Fibroblast of gingiva (primary cell): Measurements from ENCODE around the gene SHB.

Experiments used
- DNase-seq: peaks from one replicate; pipeline ENCODE4 v3.0.0-alpha.2; 2011; ENCODE audit warnings: low read depth

SHB gene

GRCh38 chr9:37988602-37989001 is 80.4 kb downstream of the SHB start:
- no peak for DNase-seq

GRCh38 chr9:37988041-37988440 is 81.0 kb downstream of the SHB start:
- DNase-seq, result no peak

GRCh38 chr9:37987467-37987981 is 81.5 kb downstream of the SHB start:
- DNase-seq, result no peak

- no peak for DNase-seq
Measured at GRCh38 chr9:37986771-37987258, 82.2 kb downstream of the SHB start.

GRCh38 chr9:37986001-37986400 is 83.0 kb downstream of the SHB start:
- no peak for DNase-seq

GRCh38 chr9:37984672-37985611 is 84.1 kb downstream of the SHB start:
- peak; percentile 21 for DNase-seq

GRCh38 chr9:37984278-37984671 is 84.8 kb downstream of the SHB start:
- no peak for DNase-seq

- no peak for DNase-seq
Measured at GRCh38 chr9:37983381-37984067, 85.5 kb downstream of the SHB start.

- no peak for DNase-seq
Measured at GRCh38 chr9:37979844-37980243, 89.2 kb downstream of the SHB start.

- no peak for DNase-seq
Measured at GRCh38 chr9:37978983-37979382, 90.0 kb downstream of the SHB start.

- DNase-seq, result no peak
Measured at GRCh38 chr9:37978481-37978864, 90.6 kb downstream of the SHB start.

GRCh38 chr9:37977851-37978480 is 91.1 kb downstream of the SHB start:
- DNase-seq, result no peak

- peak; percentile 87 for DNase-seq
Measured at GRCh38 chr9:37976714-37977477, 92.1 kb downstream of the SHB start.

- DNase-seq, result no peak
Measured at GRCh38 chr9:37975639-37976038, 93.4 kb downstream of the SHB start.

GRCh38 chr9:37974506-37975173 is 94.4 kb downstream of the SHB start:
- no peak for DNase-seq

- DNase-seq, result no peak
Measured at GRCh38 chr9:37972351-37972848, 96.6 kb downstream of the SHB start.

- DNase-seq, result no peak
Measured at GRCh38 chr9:37971691-37972090, 97.3 kb downstream of the SHB start.

GRCh38 chr9:37971108-37971459 is 97.9 kb downstream of the SHB start:
- DNase-seq, result no peak

- DNase-seq, result no peak
Measured at GRCh38 chr9:37970301-37971107, 98.5 kb downstream of the SHB start.
